Activated CD8-positive, alpha-beta T cell treated with anti-CD3 and anti-CD28 coated beads for 36 hours (primary cell): ENCODE results near the gene PPL. TPM values are rescaled to one million over a fixed set of nuclear protein-coding genes. Genes with fewer than 3 reads are reported as not detected.
A peak's percentile ranks its signal among the peaks of the same experiment; 100 is the strongest.

Source experiments
- ATAC-seq: fragments of 200-7000 bp; cut with Tn5 transposase; one replicate; pipeline ENCODE4 v1.10.0; 2021; ENCODE audit warnings: mild to moderate bottlenecking, moderate library complexity
- CTCF ChIA-PET: fragments of 350-600 bp; sonication (Branson Sonifier 250); formaldehyde crosslinking; loops from one replicate; lab custom pipeline; 2021; ENCODE audit warnings: antibody characterized with exemption; lab: Charles Lee
- POLR2A ChIA-PET: fragments of 350-600 bp; sonication (Branson Sonifier 250); formaldehyde crosslinking; loops from one replicate; lab custom pipeline; 2021; ENCODE audit warnings: antibody characterized with exemption; lab: Charles Lee
- DNase-seq: peaks from one replicate; pipeline ENCODE4 v3.0.0-alpha.2; 2020
- H3K27ac Mint-ChIP-seq: one replicate; pipeline ENCODE4 v1.8.0; 2021; ENCODE audit warnings: mild to moderate bottlenecking, mixed read lengths
- H3K27me3 Mint-ChIP-seq: one replicate; pipeline ENCODE4 v1.8.0; 2021; ENCODE audit warnings: mixed read lengths
- H3K36me3 Mint-ChIP-seq: one replicate; pipeline ENCODE4 v1.8.0; 2021; ENCODE audit warnings: low read depth, mixed read lengths
- H3K4me1 Mint-ChIP-seq: one replicate; pipeline ENCODE4 v1.8.0; 2021; ENCODE audit warnings: low read depth, mixed read lengths
- H3K4me3 Mint-ChIP-seq: one replicate; pipeline ENCODE4 v1.8.0; 2021; ENCODE audit warnings: mild to moderate bottlenecking, moderate library complexity, mixed read lengths
- H3K9me3 Mint-ChIP-seq: one replicate; pipeline ENCODE4 v1.8.0; 2021; ENCODE audit warnings: mixed read lengths
- CTCF ChIP-seq: fragments of 200-600 bp; IDR thresholded peaks from one replicate; pipeline ENCODE4 v1.8.0; 2022; ENCODE audit warnings: antibody characterized with exemption, mild to moderate bottlenecking
- intact Hi-C: fragments of 100-400 bp; cut with micrococcal nuclease; formaldehyde crosslinking; loops from one replicate; pipeline ENCODE4 v1.10.0; 2022
- total RNA-seq, 2 experiments: library from RNA; stranded (reverse); gene quantifications; one replicate each; pipeline ENCODE4 v1.2.3, GENCODE V29; 2021

Gene PPL
- total RNA-seq, 2 experiments from 2014 or later: 0.05 TPM; not detected in 1

GRCh38 chr16:4846901-4847773 lies 89.8 kb downstream of the PPL start, which contains the start of the genes GLYR1 and UBN1:
Gene GLYR1, minus strand, starts transcription at chr16:4847288. Its CDS starts 23 bp downstream, at chr16:4847265.
Gene UBN1, plus strand, starts transcription at chr16:4847481. Its CDS starts 5,437 bp downstream, at chr16:4852918.
- intact Hi-C loops: loop anchor here (10.0 kb wide), 1 partner anchor 82 kb away; the partner anchor contains the start of gene ZNF500
- Mint-ChIP-seq H3K36me3 (peaks cover 28% of the 10 kb centered on the region), H3K4me1 (peaks cover 53% of the 10 kb centered on the region), H3K9me3 (no peaks in the 10 kb centered on the region), H3K27ac (peak within 1 kb of the TSS; percentile 84), H3K4me3 (peak within 1 kb of the TSS; percentile 83), H3K27me3 (no peaks in the 10 kb centered on the region)
- peak; percentile 100 for DNase-seq
- no peak for TF ChIP-seq CTCF
- CTCF ChIA-PET: interaction anchor here (1.0 to 1.2 kb wide), 2 partner anchors 13 to 109 kb away, joined by 3 read pairs; no protein-coding TSS in a partner anchor
- POLR2A ChIA-PET: interaction anchor here (0.8 to 2.5 kb wide), 3 partner anchors 19 to 80 kb away, joined by 3 to 10 read pairs (median 3); partner anchors contain the start of gene ZNF500
- peak; percentile 94 for ATAC-seq

GRCh38 chr16:4846503-4846900 lies 90.4 kb downstream of the PPL start:
- intact Hi-C loops: loop anchor here (10.0 kb wide), 1 partner anchor 82 kb away; the partner anchor contains the start of gene ZNF500
- H3K9me3 Mint-ChIP-seq: no peaks in the 10 kb centered on the region
- peak overlapping the region; percentile 64 for H3K27ac Mint-ChIP-seq
- H3K36me3 Mint-ChIP-seq: peaks cover 31% of the 10 kb centered on the region
- ChIA-PET CTCF (interaction anchor here (1.0 kb wide), 1 partner anchor 13 kb away, joined by 3 read pairs; no protein-coding TSS in a partner anchor), POLR2A (interaction anchor here (0.9 to 2.5 kb wide), 2 partner anchors 35 to 80 kb away, joined by 3 to 10 read pairs; partner anchors contain the start of gene ZNF500)
- peak overlapping the region; percentile 83 for H3K4me3 Mint-ChIP-seq
- ATAC-seq (no peak), DNase-seq (peak; percentile 41)
- H3K4me1 Mint-ChIP-seq: peaks cover 48% of the 10 kb centered on the region
- TF ChIP-seq CTCF: no peak
- H3K27me3 Mint-ChIP-seq: no peaks in the 10 kb centered on the region

- no peak overlapping the region for H3K4me3 Mint-ChIP-seq
- DNase-seq (no peak), ATAC-seq (no peak)
- POLR2A ChIA-PET: no interaction called here
- TF ChIP-seq CTCF: no peak
- intact Hi-C loops: loop anchor here (10.0 kb wide), 1 partner anchor 76 kb away; the partner anchor contains the start of gene ZNF500
- CTCF ChIA-PET: no interaction called here
- peaks cover 46% of the 10 kb centered on the region for H3K36me3 Mint-ChIP-seq
- no peaks in the 10 kb centered on the region for H3K9me3 Mint-ChIP-seq
- H3K27ac Mint-ChIP-seq: peak overlapping the region; percentile 17
- H3K4me1 Mint-ChIP-seq: peaks cover 17% of the 10 kb centered on the region
- no peaks in the 10 kb centered on the region for H3K27me3 Mint-ChIP-seq
These were observed 96.0 kb downstream of the PPL start for GRCh38 chr16:4840984-4841383.

- peak overlapping the region; percentile 30 for H3K27ac Mint-ChIP-seq
- H3K36me3 Mint-ChIP-seq: peaks cover 38% of the 10 kb centered on the region
- ATAC-seq: no peak
These were observed 97.0 kb downstream of the PPL start for GRCh38 chr16:4839942-4840341.

More at GRCh38 chr16:4839942-4840341, 97.0 kb downstream of the PPL start:
- Mint-ChIP-seq H3K27me3 (no peaks in the 10 kb centered on the region), H3K4me3 (no peak overlapping the region), H3K4me1 (peaks cover 8% of the 10 kb centered on the region), H3K9me3 (no peaks in the 10 kb centered on the region)
- POLR2A ChIA-PET: interaction anchor here (0.9 kb wide), 1 partner anchor 38 kb away, joined by 3 read pairs; no protein-coding TSS in a partner anchor
- no peak for DNase-seq
- TF ChIP-seq CTCF: no peak
- intact Hi-C loops: loop anchor here (10.0 kb wide), 1 partner anchor 75 kb away; the partner anchor contains the start of gene ZNF500
- CTCF ChIA-PET: no interaction called here
